B cell (primary cell): ENCODE data around the gene BRINP3. TPM values are rescaled to one million over a fixed set of nuclear protein-coding genes. Genes with fewer than 3 reads are reported as not detected.

Source experiments
- ATAC-seq: fragments of 200-7000 bp; cut with Tn5 transposase; one replicate; pipeline ENCODE4 v1.10.0; 2021; ENCODE audit warnings: low read depth, mild to moderate bottlenecking, moderate number of reproducible peaks, moderate library complexity
- CTCF ChIA-PET: fragments of 350-600 bp; sonication (Branson Sonifier 250); formaldehyde crosslinking; loops from one replicate; lab custom pipeline; 2021; ENCODE audit warnings: antibody characterized with exemption, inconsistent platforms; lab: Charles Lee
- POLR2A ChIA-PET: fragments of 350-600 bp; sonication (Branson Sonifier 250); formaldehyde crosslinking; loops from one replicate; lab custom pipeline; 2021; ENCODE audit warnings: antibody characterized with exemption; lab: Charles Lee
- DNase-seq: peaks from one replicate; pipeline ENCODE4 v3.0.0; 2013
- H2AFZ ChIP-seq: 2 replicates; pipeline ENCODE4 v1.6.1; 2012; ENCODE audit warnings: mild to moderate bottlenecking, low read depth, low read length; ENCODE audit not compliant: insufficient read depth, poor library complexity, severe bottlenecking
- H3K27ac ChIP-seq, 2 donors: 1 replicate in 1 of 2; 2 replicates in 1 of 2; pipeline ENCODE4 v1.5.1; 2012 to 2013; ENCODE audit warnings: low read length in 2 of 2, mild to moderate bottlenecking in 2 of 2, moderate library complexity in 1 of 2
- H3K27me3 ChIP-seq, 4 experiments: fragments of 200-600 bp in 1 of 4; sonication (generic) in 1 of 4; replicated peaks in 1 of 4; 1 replicate in 2 of 4; 2 replicates in 2 of 4; pipeline versions ENCODE4 v1.6.1 to v1.7.0; 2013 to 2016; ENCODE audit warnings: low read length in 3 of 4, mild to moderate bottlenecking in 2 of 4, mixed read lengths in 1 of 4, moderate library complexity in 1 of 4; ENCODE audit not compliant: insufficient read depth in 4 of 4, control insufficient read depth in 3 of 4; ENCODE audit errors: control extremely low read depth in 1 of 4
- H3K36me3 ChIP-seq, 2 experiments: replicated peaks in 1 of 2; 1 replicate in 1 of 2; 2 replicates in 1 of 2; pipeline versions ENCODE4 v1.6.1 to v1.7.1; 2013; ENCODE audit warnings: low read length in 1 of 2; ENCODE audit not compliant: insufficient read depth in 2 of 2, control insufficient read depth in 1 of 2; ENCODE audit errors: control extremely low read depth in 1 of 2, extremely low read depth in 1 of 2
- H3K4me1 ChIP-seq, 2 donors: fragments of 200-600 bp in 1 of 2; sonication (generic) in 1 of 2; 1 replicate in 1 of 2; 2 replicates in 1 of 2; pipeline versions ENCODE4 v1.5.1 to v1.6.1; 2013 to 2017; ENCODE audit warnings: low read length in 2 of 2; ENCODE audit not compliant: control insufficient read depth in 2 of 2, insufficient read depth in 2 of 2
- H3K4me2 ChIP-seq: replicated peaks from 2 replicates; pipeline ENCODE3; 2012; ENCODE audit warnings: mild to moderate bottlenecking, low read depth, low read length; ENCODE audit not compliant: poor library complexity, severe bottlenecking
- H3K4me3 ChIP-seq, 5 experiments: fragments of 200-600 bp in 1 of 5; sonication (generic) in 1 of 5; 1 replicate in 3 of 5; 2 replicates in 2 of 5; pipeline versions ENCODE4 v1.5.1 to v1.7.0; 2011 to 2016; ENCODE audit warnings: low read length in 4 of 5, mild to moderate bottlenecking in 4 of 5, low read depth in 2 of 5, control low read depth in 1 of 5, moderate library complexity in 1 of 5; ENCODE audit not compliant: insufficient read depth in 1 of 5; ENCODE audit errors: control extremely low read depth in 1 of 5, extremely low read depth in 1 of 5
- H3K79me2 ChIP-seq: fragments of 200-600 bp; sonication (generic); one replicate; pipeline ENCODE4 v1.6.0; 2016; ENCODE audit warnings: low read length; ENCODE audit not compliant: control insufficient read depth, insufficient read depth
- H3K9ac ChIP-seq: fragments of 200-600 bp; sonication (generic); 2 replicates; pipeline ENCODE4 v1.6.1; 2017; ENCODE audit warnings: mild to moderate bottlenecking, low read length, moderate library complexity
- H3K9me3 ChIP-seq, 3 donors: one replicate each; pipeline versions ENCODE4 v1.6.1 to v1.7.1; 2013; ENCODE audit warnings: low read length in 2 of 3; ENCODE audit not compliant: control insufficient read depth in 2 of 3, insufficient read depth in 1 of 3; ENCODE audit errors: control extremely low read depth in 1 of 3
- H4K20me1 ChIP-seq: 2 replicates; pipeline ENCODE4 v1.6.0; 2012; ENCODE audit warnings: mild to moderate bottlenecking, low read length; ENCODE audit not compliant: insufficient read depth, control insufficient read depth, poor library complexity, severe bottlenecking
- H3K27ac Mint-ChIP-seq: one replicate; pipeline ENCODE4 v1.8.0; 2021; ENCODE audit warnings: mixed read lengths
- H3K27me3 Mint-ChIP-seq: one replicate; pipeline ENCODE4 v1.8.0; 2021; ENCODE audit warnings: mixed read lengths
- H3K4me1 Mint-ChIP-seq: one replicate; pipeline ENCODE4 v1.8.0; 2021; ENCODE audit warnings: mixed read lengths
- H3K4me3 Mint-ChIP-seq: one replicate; pipeline ENCODE4 v1.8.0; 2021; ENCODE audit warnings: mixed read lengths
- H3K9me3 Mint-ChIP-seq: one replicate; pipeline ENCODE4 v1.8.0; 2022; ENCODE audit warnings: mixed read lengths; ENCODE audit not compliant: insufficient read depth
- EZH2 ChIP-seq: IDR thresholded peaks from 2 replicates; pipeline ENCODE4 v1.6.1; 2012; ENCODE audit warnings: borderline replicate concordance, low read depth, mild to moderate bottlenecking, moderate library complexity, low read length; ENCODE audit not compliant: insufficient read depth, poor library complexity, severe bottlenecking
- WGBS: methylation state at CpG from one replicate; pipeline ENCODE4 v1.1.5; 2013; ENCODE audit warnings: missing lambda C conversion rate; ENCODE audit not compliant: insufficient coverage; 5-methylcytosine and 5-hydroxymethylcytosine counted together
- intact Hi-C: fragments of 100-400 bp; cut with micrococcal nuclease; formaldehyde crosslinking; loops from one replicate; pipeline ENCODE4 v1.10.0; 2022
- polyA plus RNA-seq: library from polyadenylated mRNA; depleted of rRNA; stranded (reverse); fragments of >200 nt; gene quantifications from 2 replicates; pipeline ENCODE4 v1.2.3, GENCODE V29; 2012
- total RNA-seq, 2 donors: library from RNA; stranded (reverse); fragments of 120-200 nt in 1 of 2; gene quantifications; 1 replicate in 1 of 2; 2 replicates in 1 of 2; pipeline versions ENCODE4 v1.2.3 to v1.2.4, GENCODE V29; 2013 to 2022
- TF ChIP-seq, protein P1 (sequence below): fragments of 200-600 bp; IDR thresholded peaks from one replicate; pipeline ENCODE4 v1.8.0; 2022; ENCODE audit warnings: antibody characterized with exemption, mild to moderate bottlenecking

BRINP3 gene
- total and polyA plus RNA-seq, 2 donors (not counting 1 experiment from before 2014, with no cell fraction given) = not detected

DNA sequence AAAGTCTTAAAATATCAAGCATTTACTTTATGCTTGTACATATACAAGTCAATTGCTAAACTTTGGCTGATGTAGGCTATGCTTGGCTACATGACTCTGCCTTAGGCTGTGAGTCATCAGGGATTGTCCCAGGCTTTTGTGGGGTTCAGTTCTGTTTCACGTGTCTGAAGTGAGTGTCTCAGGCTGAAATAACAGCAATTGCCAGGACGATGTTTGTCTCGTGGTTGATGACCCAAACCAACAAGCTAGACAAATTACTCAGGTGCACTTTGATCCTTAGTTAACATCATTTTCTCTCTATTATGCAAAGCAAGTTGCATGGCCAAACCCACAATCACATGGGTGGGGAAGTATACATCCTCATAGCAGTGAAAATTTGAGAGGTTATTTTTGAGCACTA, 410.1 kb downstream of the BRINP3 start:
- H3K4me3 ChIP-seq = no peak overlapping the region
- CTCF ChIA-PET = no interaction called here
- H2AFZ ChIP-seq = no peak overlapping the region
- no peak overlapping the region for H3K27ac Mint-ChIP-seq
- intact Hi-C loops = no loop called here
- peaks cover 5% of the 10 kb centered on the region for H3K9me3 Mint-ChIP-seq
- POLR2A ChIA-PET = no interaction called here
- H3K4me1 Mint-ChIP-seq = no peaks in the 10 kb centered on the region
- H4K20me1 ChIP-seq = no peaks in the 10 kb centered on the region
- H3K9me3 ChIP-seq = no peaks in the 10 kb centered on the region
- WGBS = 86% methylated on average over 3 of the region's 3 CpGs
- no peaks in the 10 kb centered on the region for H3K36me3 ChIP-seq
- H3K27ac ChIP-seq = no peak overlapping the region
- TF ChIP-seq, protein P1, sequence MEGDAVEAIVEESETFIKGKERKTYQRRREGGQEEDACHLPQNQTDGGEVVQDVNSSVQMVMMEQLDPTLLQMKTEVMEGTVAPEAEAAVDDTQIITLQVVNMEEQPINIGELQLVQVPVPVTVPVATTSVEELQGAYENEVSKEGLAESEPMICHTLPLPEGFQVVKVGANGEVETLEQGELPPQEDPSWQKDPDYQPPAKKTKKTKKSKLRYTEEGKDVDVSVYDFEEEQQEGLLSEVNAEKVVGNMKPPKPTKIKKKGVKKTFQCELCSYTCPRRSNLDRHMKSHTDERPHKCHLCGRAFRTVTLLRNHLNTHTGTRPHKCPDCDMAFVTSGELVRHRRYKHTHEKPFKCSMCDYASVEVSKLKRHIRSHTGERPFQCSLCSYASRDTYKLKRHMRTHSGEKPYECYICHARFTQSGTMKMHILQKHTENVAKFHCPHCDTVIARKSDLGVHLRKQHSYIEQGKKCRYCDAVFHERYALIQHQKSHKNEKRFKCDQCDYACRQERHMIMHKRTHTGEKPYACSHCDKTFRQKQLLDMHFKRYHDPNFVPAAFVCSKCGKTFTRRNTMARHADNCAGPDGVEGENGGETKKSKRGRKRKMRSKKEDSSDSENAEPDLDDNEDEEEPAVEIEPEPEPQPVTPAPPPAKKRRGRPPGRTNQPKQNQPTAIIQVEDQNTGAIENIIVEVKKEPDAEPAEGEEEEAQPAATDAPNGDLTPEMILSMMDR = no peak
- TF ChIP-seq EZH2 = no peak
- no peaks in the 10 kb centered on the region for H3K79me2 ChIP-seq
- no peak overlapping the region for H3K4me2 ChIP-seq
- H3K4me3 Mint-ChIP-seq = no peak overlapping the region
- no peaks in the 10 kb centered on the region for H3K4me1 ChIP-seq
- H3K27me3 Mint-ChIP-seq = no peaks in the 10 kb centered on the region
- H3K27me3 ChIP-seq = no peaks in the 10 kb centered on the region
- no peak for ATAC-seq
- DNase-seq = no peak
- no peak overlapping the region for H3K9ac ChIP-seq

DNA sequence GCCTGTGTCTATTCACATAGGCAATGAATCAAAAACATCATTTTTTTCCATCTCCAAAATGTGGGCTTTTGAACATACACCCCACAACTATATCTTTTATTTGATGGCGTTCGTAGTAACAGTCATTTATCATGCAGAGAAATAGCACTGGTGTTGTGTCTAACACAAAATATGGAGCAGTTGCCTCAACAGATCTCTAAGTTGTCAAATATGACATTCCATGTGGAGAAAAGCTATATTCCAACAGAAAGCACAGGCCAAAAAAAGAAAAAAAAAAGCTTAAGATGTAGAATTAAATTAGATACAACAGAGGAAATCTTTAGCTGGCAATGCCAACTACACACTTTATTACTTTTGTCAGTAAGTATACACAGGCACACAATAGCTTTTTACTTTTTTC, 411.7 kb downstream of the BRINP3 start:
- Histone ChIP-seq H3K79me2 (no peaks in the 10 kb centered on the region), H3K4me3 (no peak overlapping the region), H2AFZ (no peak overlapping the region), H3K9me3 (no peaks in the 10 kb centered on the region), H3K27me3 (no peaks in the 10 kb centered on the region), H3K36me3 (no peaks in the 10 kb centered on the region), H3K4me2 (no peak overlapping the region), H3K4me1 (no peaks in the 10 kb centered on the region), H4K20me1 (no peaks in the 10 kb centered on the region), H3K27ac (no peak overlapping the region), H3K9ac (no peak overlapping the region)
- ChIA-PET POLR2A (no interaction called here), CTCF (no interaction called here)
- Mint-ChIP-seq H3K9me3 (peaks cover 5% of the 10 kb centered on the region), H3K27me3 (no peaks in the 10 kb centered on the region), H3K4me1 (no peaks in the 10 kb centered on the region), H3K27ac (no peak overlapping the region), H3K4me3 (no peak overlapping the region)
- ATAC-seq (no peak), DNase-seq (no peak)
- no peak for TF ChIP-seq EZH2
- TF ChIP-seq, protein P1 = no peak
- intact Hi-C loops = no loop called here
- WGBS = no CpG with 5 or more reads among the region's 2 CpGs
